NB4 (cell line): ENCODE measurements around the gene OR5AU1.

Source experiments
- POLR2A ChIP-seq: IDR thresholded peaks from 2 replicates; pipeline ENCODE4 v1.6.1; 2011; ENCODE audit warnings: mild to moderate bottlenecking; ENCODE audit not compliant: insufficient read length; ENCODE audit errors: extremely low read depth
- TF ChIP-seq, protein P1 (sequence below): IDR thresholded peaks from one replicate; pipeline ENCODE4 v1.5.1; 2012; ENCODE audit warnings: low read depth, low read length
- TF ChIP-seq, protein P2 (sequence below): IDR thresholded peaks from 2 replicates; pipeline ENCODE4 v1.6.1; 2011; ENCODE audit warnings: low read depth, low read length

DNA sequence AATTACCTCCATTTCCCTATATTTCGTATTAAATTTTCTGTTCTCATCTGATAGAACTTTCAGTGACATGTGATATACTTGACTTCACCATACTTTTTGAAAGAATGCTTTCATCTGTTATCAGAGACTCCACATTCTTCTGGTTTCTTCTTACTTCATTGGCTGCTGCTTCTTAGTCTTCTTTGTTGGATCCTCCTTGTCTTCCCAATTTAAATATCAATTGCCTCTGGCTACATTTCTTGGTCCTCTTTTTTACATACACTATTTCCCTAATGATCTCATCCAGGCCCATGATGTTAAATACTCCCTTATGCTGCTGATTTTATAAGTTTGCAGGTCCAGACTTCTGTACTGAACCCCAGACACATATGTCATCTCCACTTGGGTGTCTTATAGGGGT lies 22.0 kb downstream of the OR5AU1 start:
- TF ChIP-seq, protein P1, sequence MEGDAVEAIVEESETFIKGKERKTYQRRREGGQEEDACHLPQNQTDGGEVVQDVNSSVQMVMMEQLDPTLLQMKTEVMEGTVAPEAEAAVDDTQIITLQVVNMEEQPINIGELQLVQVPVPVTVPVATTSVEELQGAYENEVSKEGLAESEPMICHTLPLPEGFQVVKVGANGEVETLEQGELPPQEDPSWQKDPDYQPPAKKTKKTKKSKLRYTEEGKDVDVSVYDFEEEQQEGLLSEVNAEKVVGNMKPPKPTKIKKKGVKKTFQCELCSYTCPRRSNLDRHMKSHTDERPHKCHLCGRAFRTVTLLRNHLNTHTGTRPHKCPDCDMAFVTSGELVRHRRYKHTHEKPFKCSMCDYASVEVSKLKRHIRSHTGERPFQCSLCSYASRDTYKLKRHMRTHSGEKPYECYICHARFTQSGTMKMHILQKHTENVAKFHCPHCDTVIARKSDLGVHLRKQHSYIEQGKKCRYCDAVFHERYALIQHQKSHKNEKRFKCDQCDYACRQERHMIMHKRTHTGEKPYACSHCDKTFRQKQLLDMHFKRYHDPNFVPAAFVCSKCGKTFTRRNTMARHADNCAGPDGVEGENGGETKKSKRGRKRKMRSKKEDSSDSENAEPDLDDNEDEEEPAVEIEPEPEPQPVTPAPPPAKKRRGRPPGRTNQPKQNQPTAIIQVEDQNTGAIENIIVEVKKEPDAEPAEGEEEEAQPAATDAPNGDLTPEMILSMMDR: no peak
- TF ChIP-seq, protein P2, sequence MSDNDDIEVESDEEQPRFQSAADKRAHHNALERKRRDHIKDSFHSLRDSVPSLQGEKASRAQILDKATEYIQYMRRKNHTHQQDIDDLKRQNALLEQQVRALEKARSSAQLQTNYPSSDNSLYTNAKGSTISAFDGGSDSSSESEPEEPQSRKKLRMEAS: no peak
- no peak for TF ChIP-seq POLR2A
